ENCODE data around the gene TIAM2.
"Not testable (repeated sequence)": the region's sequence is repeated elsewhere in the genome, so short reads cannot be mapped to it uniquely, and the experiment has no call there.

The TIAM2 gene

GRCh38 chr6:154995254-154996015, at the start of gene TIAM2:
TIAM2 (plus strand) TSS chr6:154995315; CDS start chr6:155129224, 133,909 bp downstream.
- DNase-seq (ENCODE audit: low read depth in 1 of 2, low spot score in 1 of 2) = no peak

GRCh38 chr6:154950979-154951344, 44.2 kb upstream of the TIAM2 start:
- DNase-seq (ENCODE audit: low read depth in 1 of 2, low spot score in 1 of 2) = no peak

GRCh38 chr6:154951345-154952200, 43.5 kb upstream of the TIAM2 start:
- no peak for DNase-seq (ENCODE audit: low read depth in 1 of 2, low spot score in 1 of 2)

GRCh38 chr6:154953644-154954043, 41.5 kb upstream of the TIAM2 start:
- DNase-seq (ENCODE audit: low read depth in 1 of 2, low spot score in 1 of 2) = no peak

GRCh38 chr6:154954347-154954746, 40.8 kb upstream of the TIAM2 start:
- no peak for DNase-seq (ENCODE audit: low read depth in 1 of 2, low spot score in 1 of 2)

- DNase-seq (ENCODE audit: low read depth in 1 of 2, low spot score in 1 of 2) = no peak
Measured at GRCh38 chr6:154956771-154957522, 38.2 kb upstream of the TIAM2 start.

- no peak for DNase-seq (ENCODE audit: low read depth in 1 of 2, low spot score in 1 of 2)
Measured at GRCh38 chr6:154958469-154958868, 36.6 kb upstream of the TIAM2 start.

- no peak for DNase-seq (ENCODE audit: low read depth in 1 of 2, low spot score in 1 of 2)
Measured at GRCh38 chr6:154960299-154960843, 34.7 kb upstream of the TIAM2 start.

- no peak for DNase-seq (ENCODE audit: low read depth in 1 of 2, low spot score in 1 of 2)
Measured at GRCh38 chr6:154960854-154961530, 34.1 kb upstream of the TIAM2 start.

GRCh38 chr6:154962753-154963152, 32.4 kb upstream of the TIAM2 start:
- DNase-seq (ENCODE audit: low read depth in 1 of 2, low spot score in 1 of 2) = no peak

- not testable (repeated sequence) for DNase-seq (ENCODE audit: low read depth in 1 of 2, low spot score in 1 of 2)
Measured at GRCh38 chr6:154966065-154966770, 28.9 kb upstream of the TIAM2 start.

GRCh38 chr6:154969796-154970195, 25.3 kb upstream of the TIAM2 start:
- no peak for DNase-seq (ENCODE audit: low read depth in 1 of 2, low spot score in 1 of 2)

- DNase-seq (ENCODE audit: low read depth in 1 of 2, low spot score in 1 of 2) = no peak
Measured at GRCh38 chr6:154974485-154975149, 20.5 kb upstream of the TIAM2 start.

GRCh38 chr6:154977588-154977987, 17.5 kb upstream of the TIAM2 start:
- no peak for DNase-seq (ENCODE audit: low read depth in 1 of 2, low spot score in 1 of 2)

- DNase-seq (ENCODE audit: low read depth in 1 of 2, low spot score in 1 of 2) = no peak
Measured at GRCh38 chr6:154980273-154981078, 14.6 kb upstream of the TIAM2 start.

GRCh38 chr6:154981079-154981870, 13.8 kb upstream of the TIAM2 start:
- DNase-seq (ENCODE audit: low read depth in 1 of 2, low spot score in 1 of 2) = no peak

- no peak for DNase-seq (ENCODE audit: low read depth in 1 of 2, low spot score in 1 of 2)
Measured at GRCh38 chr6:154984146-154984545, 11.0 kb upstream of the TIAM2 start.

- no peak for DNase-seq (ENCODE audit: low read depth in 1 of 2, low spot score in 1 of 2)
Measured at GRCh38 chr6:154986787-154987235, 8.3 kb upstream of the TIAM2 start.

All from activated T-helper 1 cell treated with anti-CD3 and anti-CD28 coated beads, Interleukin-2, amount 50 U/mL, for 16 hours (primary cell).